ENCODE data around the gene PKNOX2. TPM values are rescaled to one million over a fixed set of nuclear protein-coding genes. Genes with fewer than 3 reads are reported as not detected.

PKNOX2 gene
- total RNA-seq, 4 donors from 2014 or later, result 0.27 to 4.8 (median 0.75) TPM; not detected in 1

DNA sequence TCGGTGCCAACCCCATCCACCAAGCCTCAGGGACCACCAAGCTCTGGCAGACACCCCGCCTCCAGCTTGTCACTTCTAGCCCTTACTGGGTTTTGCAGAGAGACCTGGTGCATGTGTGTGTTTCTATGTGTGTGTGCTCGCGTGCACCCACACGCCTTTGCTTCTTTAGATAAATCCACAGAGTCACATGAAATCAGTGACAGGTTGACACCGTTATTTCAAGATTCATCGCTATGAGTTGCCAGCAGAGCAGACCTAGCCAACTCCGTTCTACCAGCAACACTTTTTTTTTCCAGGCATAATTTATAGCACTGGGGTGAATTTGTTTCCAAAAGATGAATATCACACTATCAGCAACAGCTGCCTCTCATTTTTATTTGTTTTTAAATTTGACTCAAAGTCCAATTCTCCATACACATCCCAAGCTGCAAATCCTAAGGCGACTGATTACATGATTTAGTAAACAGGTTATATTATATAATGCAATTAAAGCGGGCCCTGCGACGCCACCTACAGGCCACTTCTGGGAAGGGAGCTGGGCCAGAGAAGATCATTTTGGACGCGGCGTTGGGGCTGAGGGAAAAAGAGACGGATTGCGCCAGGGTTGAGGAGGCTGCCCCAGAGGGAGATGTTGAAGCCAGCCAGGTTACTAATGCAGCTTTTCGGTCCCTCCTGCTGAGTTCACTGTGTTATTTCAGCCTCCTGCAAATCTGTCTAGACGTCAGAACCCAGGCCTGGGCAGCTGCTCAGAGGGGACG lies 181.0 kb downstream of the PKNOX2 start:
- no peaks in the 10 kb centered on the region for H3K9me3 ChIP-seq
- no peaks in the 10 kb centered on the region for H3K36me3 ChIP-seq
- peaks cover 0 to 11% (median 3%) of the 10 kb centered on the region in 4 donors for H3K4me1 ChIP-seq
- no peak for TF ChIP-seq POLR2A (IDR thresholded peaks at IDR 0.05)
- TF ChIP-seq, protein P1, sequence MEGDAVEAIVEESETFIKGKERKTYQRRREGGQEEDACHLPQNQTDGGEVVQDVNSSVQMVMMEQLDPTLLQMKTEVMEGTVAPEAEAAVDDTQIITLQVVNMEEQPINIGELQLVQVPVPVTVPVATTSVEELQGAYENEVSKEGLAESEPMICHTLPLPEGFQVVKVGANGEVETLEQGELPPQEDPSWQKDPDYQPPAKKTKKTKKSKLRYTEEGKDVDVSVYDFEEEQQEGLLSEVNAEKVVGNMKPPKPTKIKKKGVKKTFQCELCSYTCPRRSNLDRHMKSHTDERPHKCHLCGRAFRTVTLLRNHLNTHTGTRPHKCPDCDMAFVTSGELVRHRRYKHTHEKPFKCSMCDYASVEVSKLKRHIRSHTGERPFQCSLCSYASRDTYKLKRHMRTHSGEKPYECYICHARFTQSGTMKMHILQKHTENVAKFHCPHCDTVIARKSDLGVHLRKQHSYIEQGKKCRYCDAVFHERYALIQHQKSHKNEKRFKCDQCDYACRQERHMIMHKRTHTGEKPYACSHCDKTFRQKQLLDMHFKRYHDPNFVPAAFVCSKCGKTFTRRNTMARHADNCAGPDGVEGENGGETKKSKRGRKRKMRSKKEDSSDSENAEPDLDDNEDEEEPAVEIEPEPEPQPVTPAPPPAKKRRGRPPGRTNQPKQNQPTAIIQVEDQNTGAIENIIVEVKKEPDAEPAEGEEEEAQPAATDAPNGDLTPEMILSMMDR (IDR thresholded peaks at IDR 0.05), result peak; percentile 66 to 84 (median 80)
- WGBS, 2 donors (ENCODE audit: low coverage in 1 of 2), result 19 to 27% methylated on average over 5 to 18 of the region's 20 CpGs
- in situ Hi-C loops (cut with MboI; ENCODE audit: low pct_ligation_motif_present in 1 of 4, low pct_unique_long_range_greater_than_20kb in 1 of 4, low sequenced_read_pairs in 3 of 4), result loop anchor here in 3 of 4 donors (10.0 to 25.0 kb wide), 2 partner anchors 181 to 183 kb away; partner anchors contain the start of gene PKNOX2 (in 3 of the 3)
- H3K27ac ChIP-seq, result peak overlapping the region in 2 of 4 donors; percentile 44 to 73
- intact Hi-C loops (cut with DNase I; ENCODE audit: low total_unique reads), result loop anchor here (2.0 kb wide), 1 partner anchor 181 kb away; the partner anchor contains the start of gene PKNOX2
- DNase-seq, result peak; percentile 66
- H3K27me3 ChIP-seq, result peaks cover 3% of the 10 kb centered on the region
- no peak overlapping the region for H3K4me3 ChIP-seq

DNA sequence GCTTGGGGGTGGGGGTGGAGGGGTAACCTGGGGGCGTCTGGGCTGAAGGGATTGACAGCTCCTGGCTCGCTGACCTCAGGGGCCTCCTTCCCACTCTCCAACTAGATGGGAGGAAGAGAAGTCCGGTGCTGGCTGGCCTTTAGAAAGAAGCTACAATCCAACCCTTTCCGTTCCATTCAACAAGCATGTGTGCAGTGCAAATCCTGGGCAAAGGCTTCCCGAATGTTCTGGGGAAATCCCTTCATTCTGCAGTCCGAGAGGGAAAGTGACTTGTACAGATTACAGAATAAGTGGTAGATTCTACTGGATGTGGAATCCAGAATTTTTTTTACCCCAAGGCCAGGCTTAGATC lies 181.6 kb downstream of the PKNOX2 start:
- intact Hi-C loops (cut with DNase I; ENCODE audit: low total_unique reads), result no loop called here

DNA sequence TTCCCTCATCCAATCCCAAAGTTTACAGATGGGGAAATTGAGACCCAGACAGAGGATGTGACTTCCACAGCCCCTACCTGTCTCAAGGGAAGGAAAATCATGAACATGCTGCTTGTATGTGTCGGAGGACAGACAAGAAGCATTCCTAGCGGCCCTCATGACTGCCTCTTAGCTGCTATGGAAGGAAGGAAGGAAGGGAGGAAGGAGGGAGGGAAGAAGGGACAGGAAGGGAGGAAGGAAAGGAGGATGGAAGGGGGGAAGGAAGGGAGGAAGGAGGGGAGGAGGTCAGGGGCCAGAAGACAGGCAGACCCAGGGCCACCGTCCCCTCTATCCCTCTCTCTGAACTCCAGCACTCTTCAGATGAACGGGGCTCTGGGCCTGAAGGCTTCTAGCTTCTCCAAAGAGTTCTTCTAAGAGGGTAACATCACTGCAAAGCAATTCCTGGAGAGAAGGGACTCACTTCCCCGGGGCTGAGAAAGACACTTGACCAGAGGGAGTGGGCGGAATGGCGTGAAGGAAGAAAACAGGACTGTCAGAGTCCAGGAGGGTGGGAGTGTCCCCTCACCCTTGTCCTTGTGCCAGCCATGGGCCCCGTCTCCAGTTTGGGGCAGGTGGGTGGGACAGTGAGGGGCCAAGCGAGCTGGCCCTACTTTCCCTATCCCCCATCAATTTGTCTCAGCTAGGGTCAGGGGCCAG lies 182.2 kb downstream of the PKNOX2 start:
- H3K9me3 ChIP-seq, result no peaks in the 10 kb centered on the region
- in situ Hi-C loops (cut with MboI; ENCODE audit: low pct_ligation_motif_present in 1 of 4, low pct_unique_long_range_greater_than_20kb in 1 of 4, low sequenced_read_pairs in 3 of 4) (loop anchor here in 3 of 4 donors (10.0 to 25.0 kb wide), 2 partner anchors 182 to 184 kb away; partner anchors contain the start of gene PKNOX2 (in 3 of the 3)), intact Hi-C loops (cut with DNase I; ENCODE audit: low total_unique reads) (no loop called here)
- peak overlapping the region in 1 of 4 donors; percentile 44 for H3K27ac ChIP-seq
- TF ChIP-seq, protein P1 (IDR thresholded peaks at IDR 0.05), result no peak
- TF ChIP-seq EP300 (IDR thresholded peaks at IDR 0.05; ENCODE audit: low read depth) (no peak), POLR2AphosphoS5 (IDR thresholded peaks at IDR 0.05) (no peak)
- WGBS, 2 donors (ENCODE audit: low coverage in 1 of 2), result 80 to 84% methylated on average over 2 to 9 of the region's 9 CpGs
- H3K36me3 ChIP-seq, result no peaks in the 10 kb centered on the region
- no peak overlapping the region for H3K4me3 ChIP-seq
- peaks cover 3% of the 10 kb centered on the region for H3K27me3 ChIP-seq
- no peak for DNase-seq
- H3K4me1 ChIP-seq, result peaks cover 0 to 11% (median 3%) of the 10 kb centered on the region in 4 donors

More for the DNA sequence above, 181.6 kb downstream of the PKNOX2 start:
- DNase-seq, result no peak
- H3K27me3 ChIP-seq, result peaks cover 3% of the 10 kb centered on the region
- TF ChIP-seq POLR2AphosphoS5 (IDR thresholded peaks at IDR 0.05) (no peak), EP300 (IDR thresholded peaks at IDR 0.05; ENCODE audit: low read depth) (no peak), POLR2A (IDR thresholded peaks at IDR 0.05) (no peak)
- TF ChIP-seq, protein P1 (IDR thresholded peaks at IDR 0.05), result no peak
- in situ Hi-C loops (cut with MboI; ENCODE audit: low pct_ligation_motif_present in 1 of 4, low pct_unique_long_range_greater_than_20kb in 1 of 4, low sequenced_read_pairs in 3 of 4), result loop anchor here in 3 of 4 donors (10.0 to 25.0 kb wide), 2 partner anchors 181 to 184 kb away; partner anchors contain the start of gene PKNOX2 (in 3 of the 3)
- no peaks in the 10 kb centered on the region for H3K9me3 ChIP-seq
- no peak overlapping the region for H3K4me3 ChIP-seq
- peaks cover 0 to 11% (median 3%) of the 10 kb centered on the region in 4 donors for H3K4me1 ChIP-seq
- H3K36me3 ChIP-seq, result no peaks in the 10 kb centered on the region
- 40 to 44% methylated on average over 4 to 6 of the region's 6 CpGs for WGBS, 2 donors (ENCODE audit: low coverage in 1 of 2)
- peak overlapping the region in 2 of 4 donors; percentile 44 to 73 for H3K27ac ChIP-seq

DNA sequence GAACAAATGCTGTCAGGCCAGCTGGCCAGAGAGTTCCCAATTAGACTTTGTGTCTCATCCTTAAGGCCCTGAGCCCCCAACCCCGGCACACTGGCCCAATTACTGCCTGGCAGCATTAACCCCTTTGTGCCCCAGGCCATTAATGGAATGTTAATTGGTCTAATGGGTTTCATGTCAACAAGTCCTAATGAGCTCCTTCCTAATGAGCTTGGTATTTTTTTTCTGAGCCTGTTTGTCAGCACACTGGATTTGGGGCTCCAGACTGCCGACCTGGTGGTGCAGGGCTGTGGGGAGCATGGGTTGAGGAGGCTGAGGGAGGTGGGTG lies 182.7 kb downstream of the PKNOX2 start:
- peaks cover 3% of the 10 kb centered on the region for H3K27me3 ChIP-seq
- H3K9me3 ChIP-seq, result no peaks in the 10 kb centered on the region
- in situ Hi-C loops (cut with MboI; ENCODE audit: low pct_ligation_motif_present in 1 of 4, low pct_unique_long_range_greater_than_20kb in 1 of 4, low sequenced_read_pairs in 3 of 4), result loop anchor here in 3 of 4 donors (10.0 to 25.0 kb wide), 2 partner anchors 182 to 185 kb away; partner anchors contain the start of gene PKNOX2 (in 3 of the 3)
- peaks cover 0 to 11% (median 3%) of the 10 kb centered on the region in 4 donors for H3K4me1 ChIP-seq
- no peak for DNase-seq
- intact Hi-C loops (cut with DNase I; ENCODE audit: low total_unique reads), result no loop called here
- no peak overlapping the region for H3K27ac ChIP-seq
- no peaks in the 10 kb centered on the region for H3K36me3 ChIP-seq
- 29 to 45% methylated on average over 1 to 2 of the region's 2 CpGs for WGBS, 2 donors (ENCODE audit: low coverage in 1 of 2)
- H3K4me3 ChIP-seq, result no peak overlapping the region
- TF ChIP-seq EP300 (IDR thresholded peaks at IDR 0.05; ENCODE audit: low read depth), result no peak
- no peak for TF ChIP-seq POLR2A (IDR thresholded peaks at IDR 0.05)
- TF ChIP-seq, protein P1 (IDR thresholded peaks at IDR 0.05), result no peak
- no peak for TF ChIP-seq POLR2AphosphoS5 (IDR thresholded peaks at IDR 0.05)

Data from transverse colon (tissue), 4 donors.